ENCODE measurements around the gene ZIC4.

Gene ZIC4

DNA sequence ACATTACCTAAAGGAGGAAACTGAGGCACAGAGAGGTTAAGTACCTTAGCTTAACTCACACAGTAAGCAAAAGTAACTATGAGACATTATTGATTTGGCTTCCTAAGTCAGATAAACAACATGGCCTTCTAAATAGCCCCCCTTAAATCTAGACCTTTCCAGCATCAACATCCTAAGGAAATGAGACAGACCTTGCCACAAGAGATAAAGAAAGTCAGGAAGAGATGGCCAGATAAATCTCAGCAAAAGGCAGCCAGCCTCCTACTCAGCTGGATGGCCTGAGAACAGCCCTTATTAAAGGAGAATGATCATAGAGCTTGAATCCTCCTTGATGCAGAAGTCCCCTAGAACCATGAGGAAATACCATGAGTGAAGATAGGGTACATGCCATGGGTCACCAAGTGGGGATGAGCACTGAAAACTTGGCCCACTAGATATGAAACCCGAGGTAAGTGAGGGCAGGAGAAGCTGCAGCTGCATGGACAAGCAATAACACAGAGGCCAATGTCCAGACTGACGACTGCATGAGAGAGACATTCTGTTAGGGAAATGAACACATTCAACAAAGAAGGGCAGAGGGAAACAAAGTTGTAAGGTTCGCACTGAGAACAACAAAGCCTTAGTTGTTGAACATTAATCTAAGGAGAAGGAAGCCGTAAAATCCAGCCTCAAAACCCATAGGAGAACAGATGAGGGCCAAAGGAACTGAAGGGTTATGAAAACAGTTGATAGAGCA, 69.6 kb downstream of the ZIC4 start:
- DNase-seq = no peak

Measured in DMS 273 treated with DMSO at 0.1 percent for 48 hours (cell line).